GM19324 (cell line): ENCODE measurements around the gene OR4F6.
"Not testable (repeated sequence)": the region's sequence is repeated elsewhere in the genome, so short reads cannot be mapped to it uniquely, and the experiment has no call there.

ENCODE experiments used
- ATAC-seq: cut with Tn5 transposase; IDR thresholded peaks from one replicate; pipeline ENCODE4 v1.9.1; 2021; ENCODE audit warnings: mild to moderate bottlenecking, moderate library complexity; ENCODE audit not compliant: unreplicated experiment, low FRiP score

Gene OR4F6

GRCh38 chr15:101803209-101803608 lies at the start of gene OR4F6:
Gene OR4F6 (plus strand): TSS chr15:101803509. CDS start chr15:101805720, 2,211 bp downstream.
- ATAC-seq = no peak

DNA sequence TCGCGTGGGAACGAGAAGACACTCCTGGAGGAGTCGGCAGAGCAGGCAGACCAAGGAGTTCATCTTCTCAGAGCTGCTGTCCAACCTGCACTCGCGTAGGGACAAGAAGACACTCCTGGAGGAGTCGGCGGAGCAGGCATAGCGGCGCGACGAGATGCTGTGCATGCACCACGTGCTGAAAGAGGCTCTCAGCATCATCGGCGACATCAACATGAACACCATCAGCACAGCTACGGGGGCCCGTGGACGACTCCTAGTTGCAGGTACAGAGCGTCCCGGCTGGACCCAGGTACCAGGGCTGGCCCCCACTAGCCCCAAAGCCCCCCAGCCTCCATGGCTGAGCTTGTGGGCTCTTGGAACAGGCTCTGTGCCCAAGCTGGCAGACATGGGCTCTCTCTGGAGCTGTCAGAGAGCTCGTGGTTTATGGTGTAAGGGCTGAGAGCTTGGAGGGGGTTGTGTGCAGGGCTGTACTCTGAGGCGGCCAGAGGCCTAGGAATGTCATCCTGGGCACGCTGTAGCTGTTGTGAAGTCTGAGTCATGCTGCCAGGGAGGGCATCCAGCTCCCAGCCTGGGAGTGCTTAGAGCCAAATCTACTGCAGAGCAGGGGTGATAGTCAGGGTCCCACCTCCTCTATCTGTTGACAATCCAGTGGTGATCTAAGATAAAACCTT lies 38.5 kb upstream of the OR4F6 start:
- ATAC-seq = not testable (repeated sequence)

DNA sequence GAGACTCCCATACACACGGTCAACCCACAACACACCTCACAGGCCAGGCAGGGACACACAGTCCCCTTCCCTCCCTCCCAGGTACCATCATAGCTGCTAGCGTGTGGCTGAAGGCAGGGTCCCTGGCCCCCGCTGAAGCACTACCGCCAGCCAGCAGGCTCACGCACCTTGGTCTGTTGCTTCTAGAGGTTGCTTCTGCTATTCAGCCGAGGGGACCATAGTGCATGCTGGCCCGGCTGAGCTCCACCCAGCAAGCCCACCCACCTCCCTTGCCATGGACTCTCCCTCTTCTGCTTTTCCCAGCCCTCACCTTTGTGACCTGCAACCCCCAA lies 38.0 kb upstream of the OR4F6 start:
- ATAC-seq = not testable (repeated sequence)

DNA sequence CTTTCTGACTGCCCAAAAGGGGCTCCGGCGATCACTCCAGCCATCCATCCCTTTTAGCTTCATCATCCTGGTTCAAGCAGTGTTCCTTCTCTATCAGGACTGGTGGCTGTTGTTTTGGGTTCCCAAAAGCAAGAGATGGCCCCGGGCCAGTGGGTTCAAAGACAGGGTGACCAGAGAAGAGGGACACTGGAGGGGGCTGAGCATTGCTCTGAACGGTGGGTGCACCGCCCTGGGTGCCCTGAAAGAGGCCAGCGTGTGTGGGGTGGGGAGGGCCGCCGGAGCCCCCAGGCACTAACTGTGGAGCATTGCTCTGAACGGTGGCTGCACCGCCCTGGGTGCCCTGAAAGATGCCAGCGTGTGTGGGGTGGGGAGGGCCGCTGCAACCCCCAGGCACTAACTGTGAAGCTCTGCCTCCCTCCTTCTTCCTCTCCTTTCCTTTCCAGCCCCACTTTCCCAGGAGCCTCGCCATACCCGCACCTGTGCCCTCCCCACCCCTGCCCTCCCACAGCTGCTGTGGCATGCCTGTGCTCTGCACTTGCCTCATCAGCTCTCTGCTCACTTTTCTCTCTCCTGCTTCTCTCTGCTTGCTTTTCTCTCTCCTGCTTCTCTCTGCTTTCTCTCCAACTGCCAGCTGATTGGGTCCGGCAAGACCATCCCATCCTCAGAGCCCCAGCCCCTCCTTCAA lies 37.4 kb upstream of the OR4F6 start:
- ATAC-seq = no peak

- not testable (repeated sequence) for ATAC-seq
These were observed 36.1 kb upstream of the OR4F6 start for GRCh38 chr15:101767083-101767640.

DNA sequence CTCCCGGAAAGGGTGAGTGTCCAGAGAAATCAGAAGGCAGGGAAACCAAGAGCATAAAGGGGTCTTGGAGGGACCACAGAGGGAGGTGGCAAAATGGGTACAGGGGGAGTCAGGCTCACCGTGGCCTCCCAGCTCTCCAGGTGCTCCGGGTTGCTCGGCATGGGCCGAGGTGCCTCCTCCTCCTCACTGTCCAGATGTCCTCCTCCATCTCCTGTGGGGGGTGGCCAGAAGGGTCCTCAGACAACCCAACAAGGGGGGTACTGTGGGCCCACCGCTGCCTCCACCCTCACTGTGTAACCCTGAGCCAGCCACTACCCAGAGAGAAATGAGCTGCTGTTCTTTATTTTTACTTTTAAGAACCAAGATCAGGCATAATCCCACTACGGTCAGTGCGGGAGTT lies 30.4 kb upstream of the OR4F6 start:
- no peak for ATAC-seq

DNA sequence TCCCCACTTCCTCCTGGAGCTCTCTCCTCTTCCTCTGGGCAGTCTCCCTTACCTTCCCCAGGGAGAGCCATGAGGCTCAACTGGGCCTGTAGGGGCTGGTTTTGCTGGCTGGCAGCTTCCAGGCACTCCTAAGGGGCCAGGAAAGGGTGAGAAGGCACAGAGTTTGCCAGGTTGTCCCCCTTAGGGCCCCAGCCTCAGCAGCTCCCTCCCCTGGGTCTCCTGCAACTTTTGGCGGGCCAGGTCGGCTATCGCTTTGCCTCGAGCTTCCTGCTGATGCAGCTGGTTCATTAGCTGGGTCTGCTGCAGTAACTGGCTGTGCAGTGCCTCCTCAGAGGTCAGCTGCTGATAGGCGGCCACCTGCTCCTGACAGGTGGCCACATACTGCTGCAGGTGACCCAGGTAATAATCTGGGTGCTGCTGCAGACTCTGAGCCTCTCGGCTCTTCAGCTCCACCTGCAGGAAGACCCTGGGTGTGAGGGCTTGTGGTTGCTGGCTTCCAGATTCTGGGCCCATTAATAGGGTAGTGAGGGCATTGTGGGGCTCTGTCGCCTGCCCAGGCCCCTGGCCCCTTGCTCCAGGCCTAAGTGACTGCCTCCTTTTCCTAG lies 29.7 kb upstream of the OR4F6 start:
- ATAC-seq = no peak

- ATAC-seq = no peak
These were observed 28.2 kb upstream of the OR4F6 start for GRCh38 chr15:101775136-101775535.

- not testable (repeated sequence) for ATAC-seq
These were observed 24.7 kb upstream of the OR4F6 start for GRCh38 chr15:101778576-101778975.

GRCh38 chr15:101780225-101780624 lies 23.1 kb upstream of the OR4F6 start:
- not testable (repeated sequence) for ATAC-seq

GRCh38 chr15:101781928-101782327 lies 21.4 kb upstream of the OR4F6 start:
- no peak for ATAC-seq

- ATAC-seq = no peak
These were observed 18.7 kb upstream of the OR4F6 start for GRCh38 chr15:101784644-101785043.

DNA sequence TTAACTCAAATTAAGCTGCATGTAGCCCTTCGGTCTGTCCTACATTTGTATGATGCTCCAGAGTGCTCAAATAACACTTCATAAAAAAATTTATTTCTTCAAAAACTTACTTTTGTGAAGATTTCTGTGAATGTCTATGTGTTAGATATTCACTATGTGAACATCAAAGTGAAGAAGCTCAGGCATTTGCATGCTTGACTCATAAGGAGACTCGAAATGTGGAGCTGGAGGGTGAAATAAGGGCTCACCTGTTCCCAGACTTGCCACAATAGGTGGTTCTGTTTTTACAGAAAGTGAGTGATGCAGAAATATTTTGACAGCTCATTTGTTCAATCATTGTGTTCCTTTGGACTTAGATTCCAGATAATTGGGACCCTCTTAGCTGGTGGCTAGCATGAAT lies 16.9 kb upstream of the OR4F6 start:
- not testable (repeated sequence) for ATAC-seq

DNA sequence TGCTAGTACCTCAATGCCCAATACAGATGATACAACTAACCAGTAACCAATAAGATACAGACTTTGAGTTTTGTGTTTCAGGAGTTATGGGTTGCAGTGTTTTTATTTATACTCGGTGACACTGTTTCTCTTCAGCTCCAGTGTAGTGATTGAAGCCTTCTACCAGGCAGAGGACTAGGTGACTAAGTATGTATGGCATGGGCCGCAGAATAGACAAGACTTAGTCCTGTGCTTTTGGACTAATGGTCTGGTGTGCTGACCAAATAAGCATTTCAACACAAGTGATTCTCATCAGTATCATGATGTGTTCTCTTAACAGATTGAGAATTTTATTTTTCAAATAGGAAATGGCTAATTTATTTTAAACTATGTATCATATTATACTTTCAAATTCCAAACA lies 15.3 kb upstream of the OR4F6 start:
- not testable (repeated sequence) for ATAC-seq

- not testable (repeated sequence) for ATAC-seq
These were observed 14.6 kb upstream of the OR4F6 start for GRCh38 chr15:101788503-101789269.

DNA sequence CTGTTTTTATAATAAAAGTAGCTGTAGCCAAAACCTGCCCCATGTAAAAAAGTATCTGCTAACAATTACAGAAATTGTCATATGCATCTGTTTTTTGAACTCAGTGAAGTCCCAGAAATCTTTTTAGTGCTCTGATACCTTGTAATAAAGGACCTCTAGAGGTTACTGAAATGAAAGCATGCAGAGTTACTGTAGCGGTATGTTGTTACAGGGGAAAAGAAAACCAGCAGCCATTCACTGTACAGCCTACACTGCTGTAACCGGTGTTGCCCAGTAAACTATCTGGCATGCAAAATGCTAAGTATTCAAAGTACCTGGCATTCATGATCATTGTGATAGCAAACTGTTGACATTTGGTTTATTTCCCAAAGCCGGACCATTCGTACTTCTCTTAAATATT lies 12.6 kb upstream of the OR4F6 start:
- not testable (repeated sequence) for ATAC-seq

DNA sequence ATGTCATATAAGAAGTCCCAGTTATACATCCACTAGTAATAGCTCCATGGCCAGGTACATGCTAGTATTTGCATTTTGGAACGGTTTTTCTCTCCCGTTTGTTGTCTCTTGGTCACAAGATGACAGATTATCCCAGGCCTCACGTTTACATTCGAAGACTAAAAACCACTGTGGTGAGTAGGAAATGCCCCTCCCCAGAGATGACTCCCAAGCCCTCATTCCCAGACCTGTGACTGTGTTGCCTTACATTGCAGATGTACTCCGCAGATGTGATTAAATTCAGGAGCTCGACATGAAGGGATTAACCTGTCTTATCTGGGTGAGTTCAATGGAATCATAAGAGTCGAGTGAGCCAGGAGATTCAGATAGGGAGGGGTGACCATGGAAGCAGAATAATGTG lies 9.3 kb upstream of the OR4F6 start:
- not testable (repeated sequence) for ATAC-seq

GRCh38 chr15:101795455-101795854 lies 7.9 kb upstream of the OR4F6 start:
- no peak for ATAC-seq

GRCh38 chr15:101799665-101800064 lies 3.6 kb upstream of the OR4F6 start:
- no peak for ATAC-seq

DNA sequence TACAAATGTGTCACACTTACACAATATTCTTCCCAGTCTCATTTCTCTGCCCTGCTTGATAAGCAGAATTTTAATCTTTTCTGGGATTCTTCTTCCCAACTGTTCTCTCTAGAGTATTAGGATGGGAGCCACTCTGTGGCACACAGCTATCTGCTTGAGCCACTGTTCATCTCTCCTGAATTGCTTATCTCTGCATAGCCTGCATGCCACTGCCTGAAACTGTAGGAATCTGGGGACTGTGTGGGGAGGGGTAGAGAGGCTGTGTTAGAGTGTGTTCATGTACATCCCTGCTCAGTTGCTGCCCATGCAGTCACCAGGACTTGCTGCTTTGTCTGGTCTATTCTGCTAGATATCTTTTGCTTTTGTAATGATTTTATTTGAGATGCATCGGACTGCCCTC lies 2.3 kb upstream of the OR4F6 start:
- ATAC-seq = no peak

- no peak for ATAC-seq
These were observed 367 bp downstream of the OR4F6 start for GRCh38 chr15:101803676-101804075.
